HG02885 (cell line): ENCODE measurements around the gene OR7D4.
"Not testable (repeated sequence)": the region's sequence is repeated elsewhere in the genome, so short reads cannot be mapped to it uniquely, and the experiment has no call there.

Source experiments
- ATAC-seq: cut with Tn5 transposase; IDR thresholded peaks from one replicate; pipeline ENCODE4 v1.9.1; 2021; ENCODE audit warnings: mild to moderate bottlenecking; ENCODE audit not compliant: unreplicated experiment, poor library complexity

The OR7D4 gene

DNA sequence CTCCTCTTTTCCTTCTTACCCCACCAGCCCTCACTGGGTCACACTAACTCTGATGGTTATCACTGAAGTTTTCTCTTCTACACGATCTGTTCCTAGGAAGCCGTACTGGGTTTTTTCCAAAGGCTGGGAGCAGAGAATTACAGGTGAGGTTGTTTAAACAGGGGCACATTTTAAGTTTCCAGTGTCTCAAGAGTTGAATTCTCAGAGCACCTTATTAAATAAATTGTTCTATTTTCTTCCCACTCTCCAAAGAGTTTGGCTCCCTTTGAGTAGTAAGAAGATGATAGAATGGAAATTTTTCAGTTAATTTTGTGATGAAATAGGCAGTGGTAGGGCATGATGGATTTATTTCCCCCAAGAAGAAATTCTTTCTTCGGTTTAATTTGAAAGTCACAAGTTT lies at the start of gene OR7D4:
Gene OR7D4 (minus strand): TSS at position 101 of the 400 bp plus-strand sequence. CDS start 4,752 bp downstream, outside the sequence.
- ATAC-seq = no peak

DNA sequence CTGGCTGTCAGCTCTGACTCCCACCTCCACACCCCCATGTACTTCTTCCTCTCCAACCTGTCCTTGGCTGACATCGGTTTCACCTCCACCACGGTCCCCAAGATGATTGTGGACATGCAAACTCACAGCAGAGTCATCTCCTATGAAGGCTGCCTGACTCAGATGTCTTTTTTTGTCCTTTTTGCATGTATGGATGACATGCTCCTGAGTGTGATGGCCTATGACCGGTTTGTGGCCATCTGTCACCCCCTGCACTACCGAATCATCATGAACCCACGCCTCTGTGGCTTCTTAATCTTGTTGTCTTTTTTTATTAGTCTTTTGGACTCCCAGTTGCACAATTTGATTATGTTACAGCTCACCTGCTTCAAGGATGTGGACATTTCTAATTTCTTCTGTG lies 31.8 kb upstream of the OR7D4 start:
- ATAC-seq = no peak

DNA sequence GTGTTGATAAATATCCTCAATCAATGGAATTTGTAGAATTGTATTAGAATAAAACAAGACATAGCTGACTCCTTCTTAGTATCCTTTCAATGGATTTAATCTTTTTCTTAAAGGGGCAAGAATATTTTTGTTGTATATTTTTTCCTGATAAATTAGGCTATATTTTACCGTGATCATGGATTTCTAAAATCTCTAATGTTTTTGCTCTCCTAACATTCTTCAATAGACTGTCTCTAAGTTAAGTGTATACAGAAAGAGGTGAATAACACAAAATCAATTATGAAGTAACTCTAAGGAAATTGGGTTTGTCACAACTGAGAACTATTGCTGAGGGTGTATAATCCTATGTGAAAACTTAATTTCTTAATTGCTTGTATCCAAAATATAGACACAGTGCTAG lies 31.2 kb upstream of the OR7D4 start, which contains the start of gene OR7E24:
Gene OR7E24 (plus strand): TSS at position 301 of the 400 bp plus-strand sequence. CDS start 114 bp downstream, outside the sequence.
- no peak for ATAC-seq

DNA sequence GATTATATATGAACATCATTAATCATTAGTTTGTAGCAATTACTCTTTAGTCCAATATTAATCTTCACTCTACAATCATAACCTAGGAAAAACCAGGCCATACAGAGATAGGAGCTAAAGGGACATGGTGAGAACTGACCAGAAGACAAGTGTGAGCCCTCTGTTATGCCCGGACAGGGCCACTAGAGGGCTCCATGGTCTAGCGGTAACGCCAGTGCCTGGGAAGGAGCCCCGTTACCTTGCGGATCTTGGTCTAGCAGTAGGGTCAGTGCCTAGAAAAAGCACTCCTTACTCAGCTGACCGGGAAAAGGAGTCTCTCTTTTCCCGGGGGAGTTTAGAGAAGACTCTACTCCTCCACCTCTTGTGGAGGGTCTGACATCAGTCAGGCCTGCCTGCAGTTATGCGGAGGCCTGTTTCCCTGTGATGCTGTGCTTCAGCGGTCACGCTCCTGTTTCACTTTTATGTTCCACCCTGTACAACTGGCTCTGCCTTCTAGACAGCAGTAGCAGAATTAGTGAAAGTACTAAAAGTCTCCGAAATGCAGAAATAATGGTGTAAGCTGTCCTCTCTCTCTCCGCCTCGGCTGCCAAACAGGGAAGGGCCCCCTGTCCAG lies 13.8 kb downstream of the OR7D4 start:
- ATAC-seq = no peak

DNA sequence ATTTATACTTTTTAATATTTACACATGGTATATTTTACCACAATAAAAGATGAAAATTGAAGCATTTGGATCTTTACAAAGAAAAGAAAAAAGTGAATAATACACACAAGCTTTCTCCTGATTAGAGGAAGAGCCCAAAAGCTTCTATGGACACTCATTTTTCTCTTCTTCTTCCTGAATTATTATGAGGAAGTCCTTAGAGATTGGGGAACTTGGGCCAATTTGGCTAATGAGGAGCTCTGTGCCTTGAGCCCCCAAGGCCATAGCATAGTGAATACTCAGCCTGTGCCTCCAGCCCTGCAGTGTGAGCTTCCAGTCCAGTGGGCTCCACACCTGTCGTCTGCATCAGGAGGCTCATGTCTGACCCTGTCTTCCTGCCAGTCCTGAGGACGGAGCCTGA lies 21.3 kb downstream of the OR7D4 start:
- ATAC-seq = not testable (repeated sequence)

DNA sequence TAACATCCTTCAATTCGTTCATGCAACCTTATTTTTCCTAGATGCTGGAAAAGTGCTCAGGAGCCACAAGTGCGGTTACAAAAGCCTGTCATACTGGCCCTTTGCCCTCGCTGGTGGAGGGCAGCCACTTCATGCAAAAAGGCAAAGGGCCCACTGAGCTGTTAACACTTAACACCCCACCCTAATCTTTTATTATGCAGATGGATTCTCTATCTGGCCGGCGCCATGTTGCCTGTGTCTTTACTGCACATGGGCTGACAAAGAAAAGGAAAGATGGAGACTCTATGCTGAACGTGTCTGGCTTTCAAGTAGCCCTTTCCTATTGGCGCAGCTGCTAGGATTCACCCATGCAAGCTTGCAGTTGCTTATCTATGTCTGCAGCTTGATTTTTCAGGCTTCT lies 29.9 kb downstream of the OR7D4 start:
- ATAC-seq = no peak

DNA sequence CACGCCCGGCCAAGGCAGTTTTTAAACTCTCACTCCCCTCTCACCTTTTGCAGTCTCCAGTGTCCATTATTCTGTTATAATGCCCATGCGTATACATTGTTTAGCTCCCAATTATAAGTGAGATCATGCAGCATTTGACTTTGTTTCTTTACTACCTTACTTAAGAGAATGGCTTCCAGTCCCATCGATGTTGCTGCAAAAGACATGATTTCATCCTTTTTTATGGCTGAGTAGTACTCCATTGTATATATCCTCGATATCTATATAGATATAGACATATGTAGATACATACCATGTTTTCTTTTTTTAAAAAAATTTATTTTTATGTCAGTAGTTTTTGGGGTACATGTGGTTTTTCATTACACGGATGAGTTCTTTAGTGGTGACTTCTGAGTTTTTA lies 32.2 kb downstream of the OR7D4 start:
- no peak for ATAC-seq

DNA sequence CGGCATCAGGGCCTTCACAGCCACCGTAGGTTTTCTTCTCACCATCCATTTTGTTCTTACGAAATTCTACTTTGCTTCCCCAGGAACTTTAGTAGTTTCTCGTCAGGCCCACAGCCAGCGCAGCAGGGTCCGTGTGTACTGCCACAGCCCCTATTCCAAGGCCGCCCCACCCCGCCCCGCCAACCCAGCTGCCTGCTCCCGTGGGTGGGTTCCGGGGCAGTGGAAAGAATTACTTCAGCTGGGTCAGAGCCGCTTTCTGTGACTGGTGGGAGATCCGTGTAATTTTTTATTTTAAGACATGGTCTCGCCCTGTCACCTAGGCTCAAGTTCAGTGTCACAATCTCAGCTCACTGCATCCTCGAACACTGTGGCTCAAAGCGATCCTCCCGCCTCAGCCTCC lies 36.4 kb downstream of the OR7D4 start:
- ATAC-seq = no peak

DNA sequence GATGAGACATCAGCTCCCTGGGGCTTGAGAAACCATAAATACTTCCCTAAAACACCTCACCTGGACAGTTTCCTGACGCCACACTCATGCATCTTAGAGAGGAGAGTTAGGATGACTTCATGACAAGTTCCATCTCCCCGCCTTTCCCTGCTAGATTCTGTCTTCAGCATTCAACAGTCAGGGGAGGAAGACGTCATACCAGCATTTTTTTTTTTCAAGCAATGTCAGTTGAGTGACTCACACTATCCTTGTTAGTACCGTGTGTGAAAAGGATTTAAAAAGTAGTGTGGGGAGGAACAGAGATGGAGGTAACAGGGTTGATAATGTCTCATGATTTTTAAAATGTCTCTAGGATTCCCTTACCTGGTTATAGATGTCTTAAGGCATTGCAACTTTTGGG lies 40.5 kb downstream of the OR7D4 start, which contains the start of gene OR7D2:
Gene OR7D2 (plus strand): TSS at position 79 of the 400 bp plus-strand sequence. CDS start 6,803 bp downstream, outside the sequence.
- ATAC-seq = no peak

DNA sequence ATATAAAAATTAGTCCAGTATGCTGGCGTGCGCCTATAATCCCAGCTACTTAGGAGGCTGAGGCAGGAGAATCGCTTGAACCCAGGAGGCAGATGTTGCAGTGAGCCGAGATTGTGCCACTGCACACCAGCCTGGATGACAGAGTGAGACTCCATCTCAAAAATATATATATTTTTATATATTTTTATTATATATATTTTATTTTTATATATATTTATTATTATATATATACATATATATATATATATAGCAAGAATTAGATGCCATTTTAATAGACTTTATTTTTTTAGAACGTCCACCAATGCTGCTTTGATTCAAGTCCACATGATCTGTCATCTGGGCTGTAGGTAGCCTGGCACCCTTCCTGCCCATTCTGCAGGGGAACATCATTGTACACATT lies 44.1 kb downstream of the OR7D4 start:
- no peak for ATAC-seq

DNA sequence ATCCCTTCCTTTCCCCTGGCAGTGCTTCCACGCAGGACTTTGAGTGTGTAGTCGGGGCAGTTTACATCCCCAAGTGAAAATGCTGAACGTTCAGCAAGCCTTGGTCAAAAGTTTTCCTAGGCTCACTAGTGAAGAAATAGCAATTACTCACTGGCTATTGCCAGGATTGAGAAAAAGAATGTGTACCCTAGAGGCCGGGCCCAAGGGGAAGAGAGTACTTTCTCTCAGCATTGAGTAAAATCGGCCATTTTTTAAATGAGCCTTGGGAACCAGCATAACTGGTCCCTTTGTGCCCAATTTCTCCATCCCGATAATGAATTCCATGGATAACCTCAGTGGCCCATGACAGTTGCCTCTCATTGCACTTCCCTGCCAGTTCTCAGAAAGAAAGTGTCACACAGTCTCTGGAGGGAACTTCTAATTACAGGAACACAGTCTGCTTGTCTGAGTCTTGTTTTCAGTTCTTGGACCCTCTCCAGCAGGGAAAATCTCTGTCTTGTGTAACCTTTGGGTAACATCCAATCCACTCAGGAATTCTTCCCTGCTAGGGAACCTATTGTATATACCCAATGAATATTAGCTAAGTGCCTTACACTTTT lies 47.9 kb downstream of the OR7D4 start:
- no peak for ATAC-seq

DNA sequence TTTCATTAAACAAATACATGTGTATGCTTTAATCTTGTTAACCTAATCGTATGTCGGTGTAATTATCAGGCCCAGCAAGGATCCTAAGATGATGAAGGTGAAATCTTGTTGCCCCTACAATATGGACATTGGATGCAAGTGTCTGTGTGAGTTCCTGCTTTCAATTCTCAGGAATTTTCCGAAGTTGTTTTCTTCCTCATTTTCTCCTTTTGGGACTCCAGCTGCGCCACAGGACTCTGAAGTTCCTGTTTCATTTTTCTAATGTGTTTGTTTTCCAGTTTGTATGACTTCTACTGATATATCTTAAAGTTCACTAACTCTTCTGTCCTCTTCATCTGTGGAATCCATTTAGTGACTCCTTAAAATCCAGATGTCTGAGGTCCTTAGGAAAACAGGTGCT lies 52.5 kb downstream of the OR7D4 start:
- no peak for ATAC-seq

DNA sequence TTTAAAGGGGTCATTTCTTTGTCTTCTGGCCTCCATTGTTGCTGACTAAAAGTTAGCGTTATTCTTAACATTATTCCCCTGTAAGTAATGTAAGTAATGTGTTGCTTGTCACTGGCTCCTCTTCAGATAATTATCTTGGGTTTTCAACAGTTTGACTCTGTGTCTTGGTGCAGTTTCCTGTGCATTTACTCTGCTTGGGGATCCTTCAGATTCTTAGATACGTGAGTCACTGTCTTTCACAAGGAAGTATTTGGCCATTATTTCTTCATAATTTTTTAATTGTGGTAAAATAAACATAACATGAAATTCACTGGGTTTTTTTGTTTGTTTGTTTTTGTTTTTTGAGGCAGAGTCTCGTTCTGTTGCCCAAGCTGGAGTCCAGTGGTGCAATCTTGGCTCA lies 54.1 kb downstream of the OR7D4 start:
- no peak for ATAC-seq

DNA sequence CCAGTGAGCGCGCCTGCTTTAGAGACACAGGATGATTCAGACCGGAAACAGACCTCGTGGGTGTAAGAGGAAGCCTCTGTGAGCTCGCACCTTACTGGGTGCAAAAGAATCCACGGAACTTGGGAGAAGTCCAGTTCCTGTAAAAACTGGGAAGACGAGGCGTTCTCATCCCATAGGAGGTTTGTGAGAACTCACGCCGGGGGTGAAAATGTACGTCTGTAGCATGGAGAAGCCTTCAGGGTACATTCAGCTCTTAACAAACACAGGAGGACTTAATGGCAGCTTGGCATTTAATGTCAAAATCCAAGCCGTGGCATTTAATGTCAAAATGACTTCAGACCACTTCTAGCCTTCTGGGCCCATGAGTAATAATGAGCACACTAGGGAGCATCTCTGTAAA lies 58.0 kb downstream of the OR7D4 start:
- ATAC-seq = no peak
